CD4-positive, alpha-beta T cell treated with Interleukin-1 beta for 1 hour (primary cell): ENCODE results near the gene C9.
"Not testable (repeated sequence)": the region's sequence is repeated elsewhere in the genome, so short reads cannot be mapped to it uniquely, and the experiment has no call there.

ENCODE experiments used
- DNase-seq, 2 donors: peaks; one replicate each; pipeline ENCODE4 v3.0.0-alpha.2; 2020 to 2022

C9 gene

DNA sequence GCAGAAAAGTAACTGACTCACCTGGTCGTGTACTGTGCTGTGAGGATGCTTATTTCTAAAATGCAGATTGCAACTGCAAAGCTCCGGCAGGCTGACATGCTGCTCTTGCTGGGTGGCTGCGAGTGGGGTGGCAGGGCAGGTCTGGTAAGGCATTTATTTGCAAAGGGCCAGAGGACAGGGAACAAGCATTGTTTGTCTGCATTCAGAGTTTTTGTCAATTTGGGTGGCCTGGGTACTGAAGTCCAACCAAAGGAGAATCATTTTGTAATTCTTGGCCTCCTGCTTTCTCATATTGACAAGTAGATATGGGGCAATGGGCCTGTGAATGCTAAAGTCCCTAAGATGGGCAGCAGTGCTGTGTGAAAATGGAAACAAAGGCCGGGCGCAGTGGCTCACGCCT is at the start of gene C9:
TSS of gene C9 (minus strand) at position 129 of the 400 bp plus-strand sequence. CDS start at position 98, 31 bp downstream.
- no peak for DNase-seq

GRCh38 chr5:39413771-39414170 is 49.5 kb upstream of the C9 start:
- no peak for DNase-seq

- no peak for DNase-seq
Measured at GRCh38 chr5:39412721-39413394, 48.6 kb upstream of the C9 start.

- DNase-seq: no peak
Measured at GRCh38 chr5:39411985-39412384, 47.7 kb upstream of the C9 start.

DNA sequence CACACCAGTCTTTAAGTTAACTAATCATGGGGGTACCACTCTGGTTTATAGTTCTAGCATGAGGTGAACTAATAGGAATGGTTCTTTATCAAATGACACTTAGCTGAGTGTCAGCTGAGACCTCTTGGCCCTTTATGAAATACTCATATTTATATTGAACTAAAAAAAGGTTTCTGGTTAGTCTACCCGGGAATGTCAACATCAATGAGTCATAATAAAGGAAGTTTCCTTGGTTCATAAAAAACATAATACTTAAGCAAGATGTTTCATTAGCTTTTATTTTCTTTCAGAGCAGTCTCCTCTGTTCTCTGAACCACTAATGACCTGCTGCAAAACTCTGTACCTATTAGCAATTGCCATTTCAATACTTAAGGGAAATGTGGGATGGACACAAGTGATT is 46.8 kb upstream of the C9 start:
- DNase-seq: no peak

GRCh38 chr5:39409033-39409432 is 44.7 kb upstream of the C9 start:
- DNase-seq: no peak

GRCh38 chr5:39405083-39405843 is 41.0 kb upstream of the C9 start:
- no peak for DNase-seq

GRCh38 chr5:39403761-39404160 is 39.5 kb upstream of the C9 start:
- DNase-seq: not testable (repeated sequence)

- not testable (repeated sequence) for DNase-seq
Measured at GRCh38 chr5:39402140-39402539, 37.8 kb upstream of the C9 start.

- DNase-seq: no peak
Measured at GRCh38 chr5:39400713-39401578, 36.7 kb upstream of the C9 start.

GRCh38 chr5:39399135-39400036 is 35.1 kb upstream of the C9 start:
- DNase-seq: peak; percentile 6 to 34

DNA sequence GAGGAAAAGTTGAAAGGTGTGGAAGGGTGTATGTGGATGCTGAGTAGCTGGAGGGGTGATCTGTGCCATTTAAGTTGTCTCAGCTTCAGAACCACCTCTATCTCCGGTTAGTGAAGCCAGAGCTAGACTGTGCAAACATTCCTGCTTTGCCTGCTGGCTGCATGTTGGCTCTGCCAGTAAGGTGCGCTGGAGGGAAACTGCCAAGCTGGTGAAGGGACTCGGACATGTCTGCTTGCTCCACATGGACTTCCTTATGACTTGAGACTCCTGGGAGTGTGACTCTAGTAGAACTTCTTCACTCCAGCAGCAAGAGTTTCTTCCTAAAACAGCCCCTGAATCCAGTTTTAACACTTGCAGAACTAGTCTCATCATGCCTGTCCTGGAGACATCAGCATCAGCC is 32.5 kb upstream of the C9 start:
- DNase-seq: no peak

DNA sequence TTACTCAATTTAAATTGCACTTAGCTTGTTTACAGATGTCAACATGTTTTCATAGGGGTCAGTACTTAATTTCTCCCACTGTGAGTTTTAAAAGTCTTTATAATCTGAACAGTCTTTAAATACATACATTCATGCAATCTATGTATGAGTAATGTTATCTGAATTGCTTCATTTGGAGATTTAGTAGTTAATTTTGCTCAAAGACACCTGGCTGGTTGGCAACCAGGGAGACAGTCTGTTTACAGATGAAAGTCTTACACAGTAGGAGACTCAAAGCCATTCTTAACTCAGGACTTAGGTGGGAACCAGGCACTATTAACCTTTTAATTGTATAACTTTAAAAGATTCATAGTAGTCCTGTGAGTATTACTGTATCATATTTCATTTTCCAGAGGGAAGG is 31.2 kb upstream of the C9 start:
- no peak for DNase-seq

DNA sequence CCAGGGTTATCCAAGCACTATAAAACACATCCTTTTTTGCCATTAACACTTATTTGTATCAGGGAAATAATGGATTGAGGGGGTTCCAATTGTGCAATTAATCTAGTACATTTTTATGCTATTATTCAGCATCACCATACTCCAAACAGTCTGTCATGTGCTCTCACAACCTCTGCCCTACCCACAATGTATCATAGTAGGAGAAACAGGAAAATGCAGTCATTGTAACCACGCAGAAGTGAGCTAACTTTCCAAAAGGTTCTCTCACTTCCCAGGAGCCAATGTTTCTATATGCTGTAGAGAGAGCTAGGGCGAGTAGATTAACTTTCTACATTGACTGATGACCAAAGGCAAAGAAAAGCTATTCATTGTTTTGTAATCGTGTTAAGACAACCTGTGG is 30.7 kb upstream of the C9 start:
- DNase-seq: no peak

- DNase-seq: no peak
Measured at GRCh38 chr5:39390945-39391344, 26.6 kb upstream of the C9 start.

GRCh38 chr5:39387293-39387692 is 23.0 kb upstream of the C9 start:
- DNase-seq: no peak

GRCh38 chr5:39384271-39384670 is 20.0 kb upstream of the C9 start:
- DNase-seq: no peak

GRCh38 chr5:39381376-39381775 is 17.1 kb upstream of the C9 start:
- no peak for DNase-seq

- DNase-seq: no peak
Measured at GRCh38 chr5:39379693-39380092, 15.4 kb upstream of the C9 start.

DNA sequence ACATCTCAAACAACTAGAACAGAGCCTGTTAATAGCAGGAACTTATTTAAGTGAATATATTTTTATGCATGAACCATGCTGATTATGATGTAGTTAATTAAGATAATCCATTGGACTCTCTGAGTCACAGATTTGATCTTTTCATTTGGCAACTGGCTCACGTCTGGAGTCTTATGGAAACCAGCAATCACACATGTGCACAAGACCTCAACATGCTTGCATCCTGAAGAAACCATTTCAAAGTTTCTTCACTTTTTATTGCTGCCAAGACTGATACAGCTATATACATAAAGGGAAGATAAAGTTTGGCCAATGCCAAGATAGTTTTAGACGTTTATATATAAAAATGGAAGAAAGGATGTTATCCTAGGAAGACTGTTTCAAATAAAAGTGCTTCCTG is 13.3 kb upstream of the C9 start:
- DNase-seq: no peak

DNA sequence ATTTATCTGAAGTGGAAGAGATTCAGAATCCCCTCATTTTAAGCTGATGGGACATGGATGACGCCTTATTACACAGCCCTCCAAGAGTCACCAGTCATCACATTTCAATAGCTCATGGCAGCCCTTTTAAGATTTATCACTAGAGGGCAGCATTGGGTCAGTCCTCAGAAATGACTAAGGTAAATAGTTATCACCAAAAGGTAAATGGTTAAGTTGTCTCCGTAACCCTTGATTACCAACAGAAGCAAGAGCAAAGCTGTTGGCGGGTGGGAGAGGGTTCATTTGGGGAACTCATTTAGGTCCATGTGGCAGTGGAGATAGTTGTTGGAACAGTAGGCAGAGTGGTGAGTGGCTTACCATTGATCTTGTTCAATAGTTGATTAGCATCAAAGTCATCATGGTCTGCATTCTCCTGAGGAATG is 12.0 kb upstream of the C9 start:
- DNase-seq: peak; percentile 15 to 49

GRCh38 chr5:39373791-39374190 is 9.5 kb upstream of the C9 start:
- DNase-seq: no peak

DNA sequence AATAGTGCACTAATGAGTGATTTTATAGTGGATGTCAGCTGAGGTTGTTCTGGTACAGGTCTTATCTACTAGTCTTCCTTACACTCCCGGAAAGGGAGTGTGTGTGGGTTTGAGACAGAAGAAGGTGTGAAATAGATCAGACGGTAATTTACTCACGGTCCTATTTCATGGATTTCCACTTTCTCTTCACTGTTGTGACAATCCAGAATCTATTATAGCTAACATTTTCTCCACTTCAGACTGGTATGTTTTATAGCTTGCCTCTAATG is 7.0 kb upstream of the C9 start:
- no peak for DNase-seq
